Fibroblast of peridontal ligament (primary cell): Measurements from ENCODE around the gene MMADHC.
"Not testable (repeated sequence)": the region's sequence is repeated elsewhere in the genome, so short reads cannot be mapped to it uniquely, and the experiment has no call there.

Experiments used
- DNase-seq: peaks from one replicate; pipeline ENCODE4 v3.0.0-alpha.2; 2010; ENCODE audit errors: extremely low read depth

The MMADHC gene

DNA sequence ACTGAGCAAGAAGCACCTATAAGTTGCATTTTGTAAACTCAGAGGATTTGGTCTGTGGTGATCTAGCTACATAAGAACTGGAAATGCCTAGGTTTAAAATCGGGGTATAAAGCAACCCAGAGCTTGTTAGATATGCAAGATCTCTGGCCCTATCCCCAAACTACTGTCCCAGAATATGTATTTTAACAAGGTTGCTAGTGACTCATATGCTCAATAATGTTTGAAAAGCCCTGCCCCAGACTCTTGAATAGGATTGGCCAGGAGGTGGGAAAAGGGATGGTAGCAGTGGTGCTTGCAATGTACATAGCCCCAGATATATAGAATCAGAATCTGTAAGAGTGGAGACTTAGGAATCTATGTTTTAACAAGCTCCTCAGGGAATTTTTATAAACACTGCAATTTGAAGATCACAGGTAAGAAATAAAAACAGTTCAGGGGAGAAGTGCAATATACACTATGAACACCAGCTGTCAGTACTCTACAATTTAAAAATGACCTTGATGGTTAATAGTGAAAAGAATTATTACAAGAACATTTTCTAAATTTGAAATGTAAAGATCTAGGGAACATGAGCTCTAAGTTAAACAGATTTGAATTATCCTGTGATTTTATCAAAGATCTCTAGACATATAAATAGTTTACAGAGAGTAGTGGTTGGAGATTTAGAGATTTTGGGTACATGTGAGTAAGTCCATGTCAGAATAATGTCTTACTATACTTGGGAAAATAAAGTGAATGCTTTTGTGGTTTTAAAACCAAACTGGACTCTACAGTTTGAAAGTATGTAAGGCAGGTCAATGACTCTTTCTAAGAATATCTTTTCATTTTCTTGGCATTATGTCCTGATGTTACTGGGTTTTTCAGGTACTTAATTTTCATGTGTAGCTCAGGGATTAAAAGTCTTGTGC is 7.7 kb upstream of the MMADHC start:
- peak; percentile 43 for DNase-seq

DNA sequence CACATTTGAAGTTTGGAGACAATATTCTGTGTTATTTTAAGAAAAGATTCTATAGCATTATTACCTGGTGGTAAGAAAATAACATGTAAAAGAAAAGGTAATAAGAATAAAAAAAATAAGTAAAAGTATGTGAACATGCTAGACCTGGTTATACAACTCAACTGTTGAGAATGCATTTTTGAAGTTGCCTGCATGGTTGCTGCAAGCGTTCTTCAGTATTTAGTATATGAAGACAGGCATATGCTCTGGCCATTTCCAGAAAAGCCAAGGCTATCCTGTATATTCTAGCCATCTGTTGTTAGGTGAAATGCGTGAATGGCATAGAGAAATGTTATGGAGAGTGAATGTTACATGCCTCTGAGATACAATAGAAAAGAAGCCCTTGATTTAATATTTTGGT is 6.8 kb upstream of the MMADHC start:
- no peak for DNase-seq

DNA sequence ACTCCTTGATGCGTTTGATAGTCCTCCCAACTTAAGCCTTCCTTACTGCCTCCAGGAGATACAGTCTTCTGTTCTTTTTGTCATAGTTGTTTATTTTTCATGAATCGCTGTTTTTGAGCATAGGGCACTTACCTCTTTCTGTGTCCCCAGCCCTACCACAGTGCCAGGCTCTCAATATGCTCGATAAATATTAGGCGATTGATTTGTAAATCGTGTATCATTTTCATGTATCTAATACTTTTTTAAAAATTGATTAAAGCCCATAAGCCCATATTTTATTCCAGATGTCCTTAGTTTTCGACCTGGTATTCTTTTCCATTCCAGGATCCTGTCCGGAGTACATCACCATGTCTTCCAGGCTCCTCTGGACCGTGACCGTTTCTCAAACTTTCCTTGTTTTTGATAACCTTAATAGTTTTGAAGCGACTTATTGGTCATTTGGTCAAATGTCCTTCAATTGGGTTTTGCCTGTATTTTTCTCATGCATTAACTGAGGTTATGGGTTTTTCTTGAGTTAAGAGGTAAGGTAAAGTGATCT is 444 bp upstream of the MMADHC start:
- no peak for DNase-seq

DNA sequence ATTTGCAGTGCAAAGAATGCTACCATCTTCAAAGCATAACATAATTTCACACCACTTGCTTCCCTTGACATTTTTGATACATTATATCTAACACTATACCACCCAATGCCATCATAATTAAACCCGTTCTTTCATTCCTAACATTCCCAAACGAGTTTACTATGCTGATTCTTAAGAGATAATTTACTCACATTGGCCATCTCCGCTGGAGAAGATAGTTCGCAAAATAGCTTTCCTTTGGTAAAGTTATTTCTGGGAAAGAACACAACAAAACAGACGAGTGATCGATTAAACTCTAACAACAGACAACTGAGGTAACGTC is 716 bp downstream of the MMADHC start:
- no peak for DNase-seq

DNA sequence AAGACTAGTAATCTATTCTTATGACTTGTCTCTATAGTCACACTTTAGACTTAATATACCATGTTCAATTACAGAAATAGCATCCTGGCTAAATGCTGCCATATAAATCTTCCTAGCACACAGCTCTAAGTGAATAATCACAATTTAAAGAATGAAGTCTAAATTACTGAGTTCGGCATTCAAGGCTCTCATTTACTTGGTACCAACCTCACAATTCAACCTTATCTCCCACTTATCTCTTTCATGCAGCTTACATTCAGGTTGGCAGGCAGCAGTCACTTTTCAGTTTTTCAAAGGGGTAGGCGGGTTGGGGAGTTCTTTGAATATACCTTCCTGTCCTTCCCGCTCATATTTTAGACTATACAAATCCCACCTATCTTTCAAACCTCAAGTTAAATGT is 1.5 kb downstream of the MMADHC start:
- DNase-seq, result no peak

DNA sequence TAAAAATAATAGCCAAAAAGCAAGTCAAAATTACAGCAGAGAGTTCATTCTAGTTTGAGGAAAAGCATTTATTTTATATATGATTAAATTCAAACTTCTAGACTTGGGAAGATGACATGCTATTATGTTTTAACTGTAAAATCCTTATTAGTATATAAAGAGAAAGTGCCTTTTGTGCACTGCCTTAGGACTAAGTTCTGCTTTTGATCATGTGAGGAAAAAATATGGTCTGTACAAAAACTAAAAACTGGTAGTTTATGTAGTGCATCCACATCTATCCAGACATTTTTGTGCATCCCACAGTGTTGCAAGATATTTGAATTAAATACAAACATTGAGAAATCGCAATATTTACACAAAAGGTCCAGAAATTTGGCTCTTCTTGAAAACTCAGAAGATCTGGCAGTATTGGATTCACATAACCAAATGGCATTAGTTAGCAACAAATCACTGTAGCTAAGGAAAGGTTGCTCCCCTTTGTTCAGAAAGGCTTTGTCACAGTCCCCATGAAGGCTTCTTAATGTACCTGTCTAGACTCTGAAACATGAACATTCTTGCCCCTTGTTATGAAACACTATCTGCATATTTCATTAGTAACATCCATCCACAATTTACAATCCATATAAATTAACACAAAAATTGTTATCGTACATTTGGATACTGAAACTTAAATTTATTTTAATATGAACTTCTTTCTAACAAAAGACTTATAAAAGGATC is 2.2 kb downstream of the MMADHC start:
- DNase-seq, result peak; percentile 78

DNA sequence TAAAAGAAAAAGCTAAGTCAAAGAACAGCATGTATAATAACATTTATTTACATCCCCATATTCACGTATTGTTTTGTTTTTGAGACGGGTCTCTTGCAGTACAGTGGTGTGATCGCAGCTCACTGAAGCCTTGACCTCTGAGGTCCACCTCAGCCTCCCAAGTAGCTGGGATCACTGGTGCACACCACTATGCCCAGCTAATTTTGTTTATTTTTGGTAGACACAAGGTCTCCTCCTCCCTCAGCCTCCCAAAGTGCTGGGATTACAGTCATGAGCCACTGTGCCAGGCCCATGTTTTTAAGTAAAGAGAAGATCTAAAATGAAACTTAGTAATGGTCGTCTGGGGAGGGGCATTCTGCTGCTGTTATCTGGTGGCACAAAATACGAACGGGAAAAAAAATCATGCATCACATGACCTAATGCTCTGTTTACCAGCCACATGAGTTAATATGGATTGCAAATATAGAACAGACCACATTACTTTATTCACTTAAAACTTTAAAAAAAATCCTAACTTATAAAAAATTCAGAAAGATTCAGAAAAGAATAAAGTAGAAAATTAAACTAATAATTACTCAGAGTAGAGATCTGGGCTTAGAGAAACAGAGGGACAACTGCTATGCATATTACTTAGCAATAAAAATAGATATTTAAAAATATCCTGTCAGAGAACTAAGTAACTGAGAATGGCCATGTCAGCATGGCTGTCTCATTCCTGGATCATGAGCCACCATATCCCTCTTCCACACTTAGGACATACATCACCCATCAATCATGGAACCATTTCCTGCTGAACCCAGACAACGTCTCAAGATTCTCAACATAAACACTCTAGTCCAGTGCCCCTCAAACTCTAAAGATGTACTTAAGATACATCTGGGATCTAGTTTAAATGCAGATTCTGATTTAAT is 7.3 kb downstream of the MMADHC start:
- no peak for DNase-seq

DNA sequence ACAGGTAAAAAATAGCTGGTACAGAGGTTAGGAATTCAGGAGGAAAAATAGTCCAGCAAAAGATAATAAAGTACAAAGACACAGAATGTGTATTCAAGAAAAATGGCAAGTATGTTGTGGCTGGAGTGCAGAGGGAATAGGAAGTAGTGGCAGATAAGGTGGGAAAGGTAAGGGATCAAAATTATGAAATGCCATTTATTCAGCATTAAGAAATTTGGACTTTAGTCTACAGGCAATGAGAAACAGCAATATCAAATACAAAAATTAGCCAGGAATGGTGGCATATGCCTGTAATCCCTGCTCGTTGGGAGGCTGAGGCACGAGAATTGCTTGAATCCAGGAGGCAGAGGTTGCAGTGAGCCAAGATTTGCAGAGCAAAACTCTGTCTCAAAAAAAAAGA is 10.3 kb downstream of the MMADHC start:
- no peak for DNase-seq

DNA sequence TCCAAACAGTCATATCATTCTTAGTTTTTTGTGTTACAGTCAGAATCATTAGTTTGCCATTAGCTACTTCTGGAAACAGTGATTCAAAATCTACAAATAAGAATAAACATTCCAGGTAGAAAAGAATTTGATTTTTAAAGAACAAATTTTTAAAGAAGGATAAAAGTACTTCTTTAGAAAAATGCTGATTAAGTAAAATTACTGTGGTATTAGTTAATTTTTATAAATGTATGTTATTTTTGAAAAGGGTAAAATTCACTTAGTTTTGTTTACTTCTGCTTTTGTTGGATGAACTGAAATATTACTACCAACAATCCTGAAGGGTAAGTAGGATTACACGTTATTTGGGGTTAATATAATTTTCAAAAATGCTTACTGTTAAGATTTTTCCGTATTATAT is 11.8 kb downstream of the MMADHC start:
- DNase-seq, result no peak

DNA sequence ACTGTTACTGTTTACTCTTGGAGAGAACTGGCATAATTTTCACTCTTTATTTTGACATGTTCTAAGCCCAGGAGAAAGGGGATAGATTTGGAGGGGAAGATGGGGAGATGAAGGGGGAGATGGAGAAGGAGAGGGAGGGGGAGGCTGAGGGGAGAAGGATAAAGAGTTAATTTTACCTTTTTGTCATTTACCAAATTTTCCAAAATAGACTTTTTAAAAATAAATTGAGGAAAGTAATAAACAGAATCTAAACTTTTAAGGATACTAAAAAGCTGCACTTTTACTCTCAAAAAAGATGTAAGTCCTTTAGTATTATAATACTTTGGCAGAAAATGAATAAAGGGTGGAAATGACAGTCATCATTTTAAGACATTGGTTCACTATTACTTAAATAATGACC is 12.3 kb downstream of the MMADHC start:
- no peak for DNase-seq

DNA sequence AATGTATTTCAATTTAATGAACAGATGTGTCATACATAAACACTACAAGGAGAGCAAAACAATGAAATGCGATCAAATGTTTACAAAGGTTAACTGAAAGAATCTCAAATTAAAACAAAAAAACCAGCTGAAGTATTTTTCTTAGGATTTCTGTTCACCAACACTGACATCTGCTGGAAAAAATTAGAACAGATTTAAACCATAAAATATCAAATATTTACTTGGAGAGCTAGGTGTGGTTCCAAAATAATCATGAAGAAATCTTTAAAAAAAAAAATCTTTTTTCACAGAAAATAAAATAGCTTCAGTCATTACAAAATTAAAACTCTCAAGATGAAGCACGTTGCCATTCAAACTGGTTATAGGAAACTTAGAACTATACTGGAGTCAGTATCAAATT is 13.8 kb downstream of the MMADHC start:
- peak; percentile 55 for DNase-seq

DNA sequence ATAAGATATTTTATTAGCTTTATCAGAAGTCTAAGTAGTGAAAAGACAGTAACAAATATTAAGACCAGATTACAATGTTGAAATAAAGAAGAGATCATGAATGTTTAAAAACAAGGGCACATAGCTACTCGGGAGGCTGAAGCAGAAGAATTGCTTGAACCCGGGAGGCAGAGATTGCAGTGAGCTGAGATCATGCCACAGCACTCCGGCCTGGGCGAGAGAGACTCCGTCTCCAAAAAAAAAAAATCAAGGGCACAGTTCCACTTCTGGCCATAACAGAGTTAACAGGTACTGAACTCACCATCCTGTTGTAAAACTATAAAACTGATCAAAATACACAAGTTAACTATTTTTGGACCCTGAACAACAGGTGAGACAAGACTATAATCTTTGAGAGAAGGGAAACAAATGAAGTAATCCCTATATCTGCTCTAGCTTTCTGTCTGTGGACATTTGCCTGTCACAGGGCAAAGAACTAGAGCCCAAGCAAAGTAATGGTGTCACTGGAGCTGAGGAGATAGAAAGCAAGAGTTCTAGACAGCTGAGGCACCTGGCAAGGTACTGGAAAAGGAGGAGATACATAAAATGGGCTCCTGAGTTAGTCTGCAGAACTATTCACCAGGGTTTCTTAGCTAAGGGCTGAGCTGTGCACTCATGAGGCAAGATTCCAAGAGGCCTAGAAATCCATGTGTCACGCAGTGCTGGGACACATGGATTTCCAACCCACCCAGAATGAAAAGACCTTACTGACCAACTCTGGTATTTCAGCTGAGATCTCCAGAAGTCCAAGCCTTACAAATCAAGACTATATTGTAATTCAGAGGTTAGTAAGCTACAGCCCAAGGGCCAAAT is 15.2 kb downstream of the MMADHC start:
- DNase-seq, result no peak

DNA sequence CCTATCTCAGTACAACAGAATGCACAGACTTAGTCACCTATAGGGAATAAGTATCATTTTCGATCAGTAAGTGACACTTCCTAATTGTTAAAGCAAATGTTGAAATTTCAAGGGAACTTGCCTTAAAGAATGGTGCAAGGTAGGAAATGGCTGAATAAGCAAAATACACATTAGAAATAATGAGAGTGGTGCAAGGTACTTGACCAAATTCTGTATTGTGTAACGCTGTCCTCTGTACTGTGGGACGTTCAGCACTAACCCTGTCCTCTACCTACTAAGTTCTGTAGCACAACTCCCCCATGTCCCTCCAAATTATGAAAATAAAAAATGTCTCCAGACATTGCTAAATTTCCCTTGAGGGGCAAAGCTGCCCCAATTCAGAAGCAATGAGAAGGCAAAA is 19.4 kb downstream of the MMADHC start:
- no peak for DNase-seq

DNA sequence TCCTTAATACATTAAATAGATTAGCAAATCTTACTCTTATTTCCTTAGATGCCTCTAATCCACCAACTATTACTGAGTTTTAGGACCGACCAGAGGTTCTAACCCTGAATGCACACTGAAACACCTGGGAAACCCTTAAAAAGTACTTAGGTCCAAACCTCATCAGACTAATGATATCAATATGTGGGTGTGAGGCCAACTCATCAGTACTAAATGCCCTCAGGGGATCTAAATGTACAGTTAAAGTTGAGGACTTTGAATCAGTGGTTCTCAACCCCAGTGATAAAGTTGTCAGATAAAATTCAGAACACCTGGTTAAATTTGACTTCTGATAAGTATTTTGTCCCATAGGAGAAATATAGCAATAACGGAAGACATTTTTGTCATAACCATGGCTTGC is 20.9 kb downstream of the MMADHC start:
- no peak for DNase-seq

DNA sequence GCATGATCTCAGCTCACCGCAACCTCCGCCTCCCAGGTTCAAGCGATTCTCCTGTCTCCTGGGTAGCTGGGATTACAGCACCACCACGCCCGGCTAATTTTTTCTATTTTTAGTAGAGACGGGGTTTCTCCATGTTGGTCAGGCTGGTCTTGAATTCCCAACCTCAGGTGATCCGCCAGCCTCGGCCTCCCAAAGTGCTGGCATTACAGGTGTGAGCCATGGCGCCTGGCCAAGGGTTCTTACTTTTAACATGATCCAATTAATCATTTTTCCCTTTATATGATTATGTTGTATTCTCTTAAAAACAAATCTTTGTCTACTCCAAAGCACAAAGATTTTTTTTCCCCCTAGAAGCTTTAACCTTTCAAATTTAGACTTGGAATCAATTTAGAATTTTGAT is 21.9 kb downstream of the MMADHC start:
- DNase-seq, result not testable (repeated sequence)

DNA sequence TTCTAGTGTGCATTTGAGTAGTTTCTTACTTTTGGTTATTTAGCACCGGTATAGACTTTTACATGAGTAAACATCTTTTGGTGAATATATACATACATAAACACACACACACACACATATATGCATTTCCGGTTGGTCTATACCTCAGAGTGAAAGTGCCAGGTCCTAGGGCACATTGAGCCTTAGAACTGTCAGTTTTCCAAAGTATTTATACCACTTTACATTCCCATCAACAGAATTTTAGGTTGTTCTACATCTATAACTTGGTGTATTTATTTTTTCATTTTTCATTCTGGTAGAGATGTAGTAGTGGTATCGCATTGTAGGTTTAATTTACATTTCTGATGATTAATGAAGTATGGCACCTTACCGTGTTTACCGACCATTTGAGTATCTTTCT is 22.6 kb downstream of the MMADHC start:
- no peak for DNase-seq

DNA sequence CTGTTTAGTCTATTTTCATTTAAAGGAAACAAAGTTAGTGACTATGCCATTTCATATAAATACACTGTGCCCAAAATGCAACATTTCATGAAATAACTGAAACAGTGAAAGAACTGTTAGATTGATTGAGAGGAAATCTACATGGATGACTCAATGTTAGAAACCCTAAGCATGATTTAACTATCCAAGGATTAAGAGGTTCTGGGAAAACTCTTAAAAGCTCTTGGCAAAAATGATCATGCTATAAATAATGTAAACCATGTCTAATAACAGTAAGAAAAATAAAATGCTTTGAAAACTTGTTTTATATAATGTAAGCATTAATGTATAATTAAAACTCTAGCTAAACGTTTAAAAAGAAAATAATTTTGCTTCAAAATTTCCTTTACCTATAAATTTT is 23.5 kb downstream of the MMADHC start:
- no peak for DNase-seq

DNA sequence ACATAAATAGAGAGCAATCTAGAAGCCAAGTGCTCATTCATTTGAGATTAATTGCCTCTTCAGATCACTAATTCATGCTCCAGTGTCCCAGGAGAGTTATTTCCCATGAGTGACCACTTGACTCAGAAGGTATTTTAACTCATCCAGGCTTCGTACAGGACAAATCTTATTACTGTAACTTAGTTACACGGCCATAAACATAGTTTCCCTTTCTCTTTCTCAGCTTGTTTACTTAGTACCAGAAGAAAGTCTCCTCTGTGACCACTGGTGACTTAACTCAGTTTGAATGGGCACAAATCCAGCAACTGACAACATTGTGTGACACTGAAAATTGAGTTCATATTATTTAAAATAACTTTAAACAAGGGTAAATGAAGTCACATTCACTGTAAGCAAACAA is 25.3 kb downstream of the MMADHC start:
- DNase-seq, result peak; percentile 62

DNA sequence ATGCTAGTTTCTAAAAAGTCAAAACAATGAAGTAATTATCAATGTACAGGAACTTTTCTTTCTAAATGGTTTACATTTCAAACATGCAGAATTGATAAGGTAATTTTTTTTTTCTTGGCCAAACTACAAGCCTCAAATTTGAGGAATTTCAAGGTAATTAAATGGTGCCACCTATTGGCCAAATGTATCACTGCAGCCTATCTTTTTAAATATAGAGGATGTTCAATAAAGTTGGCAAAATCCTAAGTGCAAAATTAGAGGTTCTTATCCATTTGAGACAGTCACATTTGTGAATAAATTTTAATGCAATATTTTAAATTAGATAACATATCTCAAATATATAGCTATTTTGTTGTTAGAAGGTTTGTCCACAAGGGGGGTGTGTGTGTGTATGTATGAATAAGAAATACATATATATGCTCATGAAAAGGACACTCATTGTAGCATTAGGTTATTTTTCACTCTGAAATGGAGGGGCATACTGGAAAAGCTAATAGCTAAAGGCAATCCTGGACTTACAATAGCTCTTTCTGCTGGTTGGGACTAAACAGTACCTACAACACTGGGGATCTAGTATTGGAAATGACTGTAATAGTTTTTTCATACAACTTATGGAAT is 26.2 kb downstream of the MMADHC start:
- DNase-seq, result peak; percentile 70

DNA sequence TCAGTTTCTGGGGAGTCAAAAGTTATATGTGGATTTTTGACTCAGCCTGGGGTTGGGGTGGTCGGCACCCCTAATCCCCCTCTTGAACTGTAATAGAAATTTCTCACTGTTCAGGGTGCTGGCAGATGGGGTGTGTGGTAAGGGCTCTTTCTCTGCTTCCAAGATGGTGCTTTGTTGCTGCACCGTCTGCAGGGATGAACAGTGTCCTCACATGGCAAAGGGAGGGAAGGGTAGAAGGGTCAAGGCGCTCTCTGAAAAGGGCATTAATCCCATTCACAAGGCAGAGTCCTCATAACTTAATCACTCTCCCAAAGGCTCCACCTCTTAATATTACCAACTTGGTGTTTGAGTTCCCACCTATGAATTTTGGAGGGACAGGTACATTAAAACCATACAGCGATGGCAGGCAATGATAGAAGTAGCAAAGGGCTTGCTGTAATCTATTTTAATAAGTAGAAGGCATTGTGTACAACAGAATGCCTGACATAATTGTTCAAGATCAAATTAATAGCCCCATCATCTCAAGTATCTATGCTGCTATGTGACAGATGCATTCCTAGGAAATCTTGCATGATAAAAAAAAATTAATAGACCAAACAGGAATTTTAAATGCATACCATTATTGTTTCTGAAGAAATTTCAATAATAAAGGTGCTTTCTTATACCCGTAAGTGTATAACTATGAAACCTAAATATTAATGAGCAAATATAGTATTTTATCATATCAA is 28.1 kb downstream of the MMADHC start:
- no peak for DNase-seq
